Measurements from ENCODE around the gene ADAM15.

- TF ChIP-seq EZH2 (IDR thresholded peaks at IDR 0.05; ENCODE audit: borderline replicate concordance, low read depth, low read length, severe bottlenecking), result no peak
- TF ChIP-seq POLR2AphosphoS5 (IDR thresholded peaks at IDR 0.05; ENCODE audit: insufficient read depth, low read depth, low read length), result no peak
- TF ChIP-seq, protein P1, sequence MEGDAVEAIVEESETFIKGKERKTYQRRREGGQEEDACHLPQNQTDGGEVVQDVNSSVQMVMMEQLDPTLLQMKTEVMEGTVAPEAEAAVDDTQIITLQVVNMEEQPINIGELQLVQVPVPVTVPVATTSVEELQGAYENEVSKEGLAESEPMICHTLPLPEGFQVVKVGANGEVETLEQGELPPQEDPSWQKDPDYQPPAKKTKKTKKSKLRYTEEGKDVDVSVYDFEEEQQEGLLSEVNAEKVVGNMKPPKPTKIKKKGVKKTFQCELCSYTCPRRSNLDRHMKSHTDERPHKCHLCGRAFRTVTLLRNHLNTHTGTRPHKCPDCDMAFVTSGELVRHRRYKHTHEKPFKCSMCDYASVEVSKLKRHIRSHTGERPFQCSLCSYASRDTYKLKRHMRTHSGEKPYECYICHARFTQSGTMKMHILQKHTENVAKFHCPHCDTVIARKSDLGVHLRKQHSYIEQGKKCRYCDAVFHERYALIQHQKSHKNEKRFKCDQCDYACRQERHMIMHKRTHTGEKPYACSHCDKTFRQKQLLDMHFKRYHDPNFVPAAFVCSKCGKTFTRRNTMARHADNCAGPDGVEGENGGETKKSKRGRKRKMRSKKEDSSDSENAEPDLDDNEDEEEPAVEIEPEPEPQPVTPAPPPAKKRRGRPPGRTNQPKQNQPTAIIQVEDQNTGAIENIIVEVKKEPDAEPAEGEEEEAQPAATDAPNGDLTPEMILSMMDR (IDR thresholded peaks at IDR 0.05; ENCODE audit: extremely low read depth in 1 of 2, insufficient read depth in 1 of 2, low read depth in 1 of 2, low read length in 2 of 2), result no peak
Observed at GRCh38 chr1:155078469-155079209, 27.5 kb downstream of the ADAM15 start, which contains the start of gene EFNA3.

Measured in endothelial cell of umbilical vein (primary cell).